DMS79 (cell line): ENCODE results near the gene C17orf50.
A peak's percentile ranks its signal among the peaks of the same experiment; 100 is the strongest.

Experiments used
- DNase-seq: peaks from one replicate; lab custom pipeline; 2025; lab: John Stamatoyannopoulos, UW

Gene C17orf50

DNA sequence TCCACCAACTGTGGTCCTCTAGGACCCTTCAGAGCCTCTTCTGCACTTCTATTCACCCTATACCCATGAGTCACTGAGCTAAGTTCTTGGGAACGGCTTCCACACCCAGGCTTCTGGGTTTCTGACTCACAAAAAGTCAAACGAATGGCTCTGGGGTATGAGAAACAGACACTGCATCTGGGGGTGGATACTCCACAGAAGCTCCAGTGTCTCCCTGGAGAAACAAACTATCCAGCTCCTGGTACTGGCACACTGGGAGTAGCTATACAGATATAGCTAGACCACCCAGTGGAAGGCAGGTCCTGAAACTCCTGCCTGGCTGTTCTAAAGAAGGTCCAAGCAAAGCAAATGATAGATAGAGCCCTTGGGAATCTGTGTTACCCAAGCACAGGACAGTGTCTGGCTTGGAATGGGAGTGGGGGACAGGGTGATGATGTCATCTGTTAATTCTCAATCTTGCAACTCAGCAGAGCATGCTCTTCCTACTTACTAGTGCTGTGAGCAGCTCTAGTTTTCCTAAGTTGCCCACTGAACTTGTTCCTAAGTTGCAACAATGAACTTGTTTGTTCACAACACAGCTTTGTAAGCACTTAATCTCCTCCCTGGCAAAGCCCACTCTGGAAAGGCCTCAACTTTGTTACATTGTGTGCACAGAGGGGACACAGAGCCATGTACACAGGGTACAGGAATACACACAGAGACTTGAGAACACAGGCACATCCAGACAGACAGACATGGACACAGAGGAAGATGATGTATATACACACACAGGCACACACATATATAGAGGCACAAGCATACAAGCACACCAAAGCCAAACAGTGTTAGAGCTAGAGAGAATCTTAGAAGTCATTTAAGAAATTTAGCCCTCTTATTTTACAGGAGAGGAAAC, 28.0 kb downstream of the C17orf50 start:
- no peak for DNase-seq

DNA sequence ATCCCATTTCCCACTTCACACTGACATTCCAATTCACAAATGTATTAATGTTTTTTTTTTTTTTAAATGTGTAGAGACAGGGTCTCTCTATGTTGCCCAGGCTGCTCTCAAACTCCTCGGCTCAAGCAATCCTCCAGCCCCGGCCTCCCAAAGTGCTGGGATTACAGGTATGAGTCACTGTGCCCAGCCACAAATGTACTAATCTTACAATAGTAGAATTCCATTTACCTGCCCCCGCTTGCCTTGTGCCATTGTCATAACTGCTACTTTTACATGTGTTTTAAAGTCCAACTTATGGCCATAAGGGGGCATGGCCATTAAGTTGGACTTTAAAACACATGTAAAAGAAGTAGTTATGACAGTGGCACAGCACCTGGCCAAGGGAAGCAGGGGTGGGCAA, 30.2 kb downstream of the C17orf50 start:
- DNase-seq: no peak

DNA sequence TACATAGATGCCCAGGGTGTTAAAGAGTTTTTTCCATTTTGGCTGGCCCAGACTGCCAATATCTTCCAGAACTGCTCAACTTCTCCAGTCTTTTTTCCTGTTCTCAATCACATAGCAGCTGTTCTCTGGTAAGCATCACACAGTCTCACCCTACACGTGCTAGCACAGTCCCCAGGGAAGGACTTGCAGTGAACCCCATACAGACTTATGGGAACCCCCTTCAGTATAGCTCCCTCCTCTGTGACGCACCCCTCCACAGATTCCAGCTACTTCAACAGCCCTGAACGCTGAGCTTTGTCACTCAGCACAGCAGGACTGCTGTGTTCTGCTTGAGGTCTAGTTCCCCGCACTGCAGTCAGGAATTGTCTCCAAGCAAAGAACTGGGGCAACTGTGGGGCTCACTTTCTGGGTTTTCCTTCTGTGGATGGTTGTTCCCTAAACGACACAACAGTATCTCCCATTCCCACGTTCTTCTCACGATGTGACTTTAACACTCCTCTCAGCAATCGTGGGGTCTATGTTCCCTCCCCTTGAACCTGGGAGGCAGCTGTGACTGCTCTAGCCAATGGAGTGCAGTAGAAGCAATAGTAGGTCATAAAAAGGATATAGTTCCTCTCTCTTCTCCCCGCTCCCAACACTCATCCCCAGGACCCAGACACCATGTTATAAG, 31.1 kb downstream of the C17orf50 start:
- DNase-seq: no peak

- no peak for DNase-seq
Measured at GRCh38 chr17:35793257-35793656, 32.6 kb downstream of the C17orf50 start.

DNA sequence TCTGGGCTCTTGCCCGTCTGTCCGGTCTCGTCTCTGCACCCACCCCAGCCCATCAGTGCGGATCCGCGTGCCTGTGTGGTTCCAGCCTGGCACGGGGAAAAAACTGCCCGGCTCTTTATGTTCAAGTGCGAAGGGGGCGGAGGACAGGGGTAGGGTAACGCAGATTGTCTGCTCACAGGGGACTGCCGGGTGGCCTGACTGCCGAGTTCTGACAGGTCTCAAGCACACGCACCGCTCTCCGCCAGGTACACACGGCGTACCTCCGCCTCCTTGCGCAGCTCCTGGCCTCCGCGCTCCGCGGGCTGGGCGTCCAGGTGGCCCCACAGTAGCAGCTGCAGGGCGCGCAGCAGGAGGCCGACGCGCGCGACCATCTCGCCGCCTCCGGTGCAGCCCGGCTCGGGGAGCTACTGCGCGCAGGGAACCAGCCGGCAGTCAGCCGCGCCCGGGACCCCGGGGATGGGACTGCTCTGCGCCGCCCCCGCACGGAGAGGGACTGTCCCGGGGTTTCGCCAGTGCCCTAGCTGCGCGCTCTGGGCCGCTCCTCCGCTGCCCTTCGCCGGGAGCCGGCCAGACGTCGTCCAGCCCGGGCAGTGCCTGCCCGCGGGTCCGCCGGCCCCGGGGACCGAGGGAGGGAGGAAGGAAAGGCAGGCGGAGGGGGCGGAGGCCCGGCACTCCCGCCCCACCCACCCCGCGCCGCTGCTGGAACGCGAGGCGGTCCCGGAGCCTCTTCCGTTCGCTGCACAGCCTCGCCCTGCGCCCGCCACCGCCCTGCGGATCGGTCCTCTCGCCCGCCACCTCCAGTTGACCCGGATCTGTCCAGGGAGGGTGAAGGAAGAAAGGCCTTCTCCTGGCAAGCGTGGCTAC, 34.6 kb downstream of the C17orf50 start, which contains the start of gene MMP28:
Gene MMP28, minus strand, starts transcription at position 635 of the 864 bp plus-strand sequence. Its CDS starts 264 bp downstream, at position 371.
- DNase-seq: no peak

GRCh38 chr17:35795871-35796265, 35.2 kb downstream of the C17orf50 start:
- no peak for DNase-seq

- no peak for DNase-seq
Measured at GRCh38 chr17:35796942-35797341, 36.3 kb downstream of the C17orf50 start.

DNA sequence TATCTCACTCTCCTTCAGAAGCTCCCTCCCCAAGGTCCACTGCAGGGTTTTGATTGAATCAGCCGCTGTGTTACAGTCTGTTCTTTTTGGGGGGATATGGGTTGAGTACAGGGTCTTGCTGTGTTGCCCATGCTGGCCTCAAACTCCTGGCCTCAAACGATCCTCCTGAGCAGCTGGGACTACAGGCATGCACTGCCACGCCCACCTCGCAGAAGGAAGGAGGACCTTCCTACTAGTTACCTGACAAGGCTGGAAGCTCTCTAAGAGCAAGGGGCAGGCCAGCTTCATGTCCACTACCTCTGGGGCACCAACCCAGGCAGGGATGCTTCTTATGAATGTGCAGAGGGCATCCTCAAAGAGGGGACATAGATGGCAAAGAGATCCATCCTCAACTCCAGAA, 36.7 kb downstream of the C17orf50 start:
- DNase-seq: no peak

DNA sequence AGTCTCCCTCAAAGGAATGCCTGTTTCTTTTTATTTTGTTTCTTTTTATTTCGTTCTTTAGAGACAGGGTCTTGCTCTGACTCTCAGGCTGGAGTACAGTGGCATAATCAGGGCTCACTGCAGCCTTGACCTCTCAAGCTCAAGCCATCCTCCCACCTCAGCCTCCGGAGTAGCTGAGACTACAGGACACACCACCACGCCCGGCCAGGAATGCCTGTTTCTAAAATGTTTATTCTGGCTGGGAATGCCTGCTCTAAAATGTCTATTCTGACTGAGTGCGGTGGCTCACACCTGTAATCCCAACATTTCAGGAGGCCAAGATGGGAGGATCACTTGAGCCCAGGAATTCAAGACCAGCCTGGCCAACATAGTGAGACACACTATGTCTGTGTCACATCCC, 37.2 kb downstream of the C17orf50 start:
- DNase-seq: no peak

DNA sequence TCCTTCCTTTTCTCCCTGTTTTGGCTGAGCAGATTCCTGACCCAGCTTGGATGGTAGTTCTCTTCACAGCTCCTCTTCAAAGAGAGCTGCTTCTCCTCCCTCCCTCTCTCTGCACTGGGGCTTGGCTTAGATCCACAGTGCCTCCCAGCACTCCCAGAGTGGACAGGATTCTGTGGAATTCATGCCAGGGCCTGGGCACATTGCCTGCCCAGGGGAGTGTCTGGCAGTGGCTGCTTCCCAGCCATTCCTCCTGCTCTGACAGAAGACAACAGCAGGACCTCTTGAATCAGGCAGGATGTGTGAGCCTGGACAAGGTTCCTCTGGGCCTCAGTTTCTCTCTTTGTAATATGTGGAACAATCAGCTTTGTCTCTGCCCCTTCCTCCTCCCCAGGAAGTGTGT, 39.3 kb downstream of the C17orf50 start:
- DNase-seq: no peak

DNA sequence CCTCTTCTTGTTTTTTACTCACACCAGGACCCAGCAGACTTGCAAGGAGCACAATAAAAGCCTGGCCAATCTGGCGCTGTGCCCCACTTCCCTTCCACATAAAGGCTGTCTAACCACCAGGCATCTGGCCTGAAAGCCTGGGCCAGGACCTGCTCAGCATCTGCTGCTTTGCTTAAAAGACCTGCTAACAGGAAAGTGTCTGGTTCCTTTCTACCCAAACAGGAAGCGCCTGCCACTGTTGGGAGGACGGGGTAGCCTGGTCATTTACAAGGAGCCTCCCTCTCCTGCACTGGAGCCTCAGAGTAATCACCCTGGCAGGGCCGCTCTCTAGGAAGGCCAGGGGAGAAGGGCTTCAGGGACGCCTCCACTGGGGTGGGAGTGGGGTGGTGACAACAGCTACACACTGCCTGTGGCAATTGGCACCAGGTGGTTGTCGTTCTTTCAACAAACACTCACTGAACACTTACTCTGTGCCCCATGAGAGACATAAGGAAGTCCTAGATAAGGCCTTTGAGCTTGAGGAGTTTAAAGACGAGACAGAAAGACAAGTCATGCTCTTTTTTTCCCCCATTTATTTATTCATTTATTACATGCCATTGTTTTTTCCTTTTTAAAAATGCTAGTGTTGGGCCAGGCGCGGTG, 41.0 kb downstream of the C17orf50 start:
- no peak for DNase-seq

- peak; percentile 49 for DNase-seq
Measured at GRCh38 chr17:35804658-35805192, 44.0 kb downstream of the C17orf50 start.

GRCh38 chr17:35807371-35808144, 46.9 kb downstream of the C17orf50 start:
- DNase-seq: no peak

DNA sequence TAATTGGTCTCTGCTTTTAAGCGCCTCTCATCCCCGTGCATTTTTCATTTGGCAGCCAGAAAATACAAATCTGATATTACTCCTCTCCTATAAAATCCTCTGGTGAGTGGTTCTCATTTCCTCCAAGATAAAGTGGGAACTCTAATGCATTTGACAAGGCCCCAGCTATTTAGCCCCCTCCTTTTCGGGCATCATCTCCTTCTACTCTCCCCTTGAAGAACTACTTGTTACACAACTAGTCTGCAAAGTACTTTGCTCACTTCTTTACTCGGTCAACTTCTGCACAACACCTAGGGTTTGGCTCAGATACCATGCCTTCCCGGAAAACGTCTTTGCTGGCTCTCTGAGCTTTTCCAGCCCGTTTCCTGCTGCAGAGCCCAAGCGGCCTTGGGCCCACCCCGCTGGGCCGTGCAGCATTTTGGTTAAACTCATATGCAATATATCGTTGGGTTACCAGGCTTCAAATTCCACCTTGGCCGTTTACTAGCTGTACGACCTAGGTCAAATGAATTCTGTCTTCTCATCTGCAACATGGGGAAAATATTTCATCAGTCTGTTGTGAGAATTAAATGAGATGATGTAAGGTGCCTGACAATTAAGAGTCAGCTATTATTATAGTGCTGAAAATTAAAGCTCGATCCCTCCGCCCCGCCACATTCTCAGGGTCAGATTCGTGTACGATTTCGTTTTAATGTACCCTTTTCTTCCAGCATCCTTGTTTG, 47.7 kb downstream of the C17orf50 start:
- DNase-seq: no peak

GRCh38 chr17:35808962-35809854, 48.5 kb downstream of the C17orf50 start, which contains the start of gene TAF15:
TSS of gene TAF15 (plus strand) at chr17:35809484. CDS start at chr17:35809570, 86 bp downstream.
- DNase-seq: peak; percentile 97

DNA sequence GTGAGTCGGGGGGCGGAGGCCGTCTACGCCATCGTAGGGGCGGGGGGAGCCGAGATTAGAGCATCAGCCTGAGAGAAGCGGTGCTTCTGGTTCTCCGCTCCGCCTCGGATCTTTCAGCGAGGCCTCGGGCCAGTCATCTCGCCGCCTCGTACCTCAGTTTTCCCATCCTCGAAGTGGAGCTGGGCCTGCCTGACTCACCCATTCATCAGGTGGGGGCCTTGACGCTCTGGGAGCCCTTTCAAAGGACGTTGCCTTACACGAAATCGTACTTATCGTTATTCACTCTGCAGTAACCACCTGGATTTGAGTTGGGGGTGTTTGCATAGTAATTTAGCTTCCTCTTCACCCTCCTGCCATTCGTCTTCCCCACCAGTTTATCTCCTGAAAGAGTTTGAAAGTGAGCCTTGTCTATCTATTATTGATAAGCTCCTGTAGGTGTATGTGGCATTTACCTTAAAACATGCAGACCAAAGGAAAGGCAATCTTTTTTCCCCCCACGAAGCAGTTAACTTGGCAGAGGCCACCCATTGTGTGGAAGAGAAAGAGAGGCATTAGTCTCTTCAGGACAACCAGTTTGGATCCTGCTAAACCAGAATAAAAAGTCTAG, 49.3 kb downstream of the C17orf50 start:
- no peak for DNase-seq

- no peak for DNase-seq
Measured at GRCh38 chr17:35811759-35812158, 51.1 kb downstream of the C17orf50 start.

- no peak for DNase-seq
Measured at GRCh38 chr17:35812456-35812855, 51.8 kb downstream of the C17orf50 start.
